HEK293 (cell line): Measurements from ENCODE around the gene SP140L.
"Not testable (repeated sequence)": the region's sequence is repeated elsewhere in the genome, so short reads cannot be mapped to it uniquely, and the experiment has no call there.

Source experiments
- CTCF ChIA-PET: fragments of 350-600 bp; formaldehyde crosslinking; extraction: SDS; loops from one replicate; lab custom pipeline; 2021; ENCODE audit warnings: antibody characterized with exemption; lab: Yijun Ruan, JAX
- POLR2A ChIA-PET: fragments of 300-600 bp; formaldehyde crosslinking; extraction: SDS; loops from one replicate; lab custom pipeline; 2020; ENCODE audit warnings: antibody characterized with exemption, inconsistent platforms; lab: Yijun Ruan, JAX
- H3K27ac ChIP-seq: fragments of 200-500 bp; sonication (Bioruptor generic); 2 replicates; pipeline ENCODE4 v1.5.1; 2014; ENCODE audit warnings: low read depth, low read length, control low read depth, inconsistent platforms; ENCODE audit errors: extremely low read depth
- H3K36me3 ChIP-seq, 2 experiments: fragments of 200-500 bp in 1 of 2; sonication (Bioruptor generic) in 1 of 2; 1 replicate in 1 of 2; 2 replicates in 1 of 2; pipeline ENCODE4 v1.5.1; 2014 to 2017; ENCODE audit warnings: inconsistent platforms in 2 of 2, low read length in 2 of 2; ENCODE audit not compliant: control insufficient read depth in 2 of 2, insufficient read depth in 1 of 2
- H3K4me1 ChIP-seq: fragments of 200-500 bp; sonication (Bioruptor generic); 2 replicates; pipeline ENCODE4 v1.5.1; 2014; ENCODE audit warnings: mild to moderate bottlenecking, low read length, inconsistent platforms; ENCODE audit not compliant: control insufficient read depth, insufficient read depth
- H3K4me3 ChIP-seq: 2 replicates; pipeline ENCODE4 v1.5.1; 2011; ENCODE audit warnings: low read depth, mild to moderate bottlenecking, control low read depth, low read length, moderate library complexity
- H3K9me3 ChIP-seq: fragments of 200-500 bp; sonication (Bioruptor generic); 2 replicates; pipeline ENCODE4 v1.5.1; 2014; ENCODE audit warnings: low read depth, low read length, inconsistent platforms; ENCODE audit not compliant: control insufficient read depth, insufficient read depth
- AEBP2 ChIP-seq: fragments of 450-650 bp; formaldehyde crosslinking; IDR thresholded peaks from 2 replicates; pipeline ENCODE4 v1.5.1; 2016; ENCODE audit warnings: missing biosample characterization, missing genetic modification characterization, borderline replicate concordance
- ELK4 ChIP-seq: IDR thresholded peaks from 2 replicates; pipeline ENCODE4 v1.6.1; 2011; ENCODE audit warnings: mild to moderate bottlenecking, low read depth, low read length, borderline replicate concordance
- GLIS2 ChIP-seq: fragments of 450-650 bp; formaldehyde crosslinking; IDR thresholded peaks from 2 replicates; pipeline ENCODE4 v1.5.1; 2016; ENCODE audit warnings: missing biosample characterization, missing genetic modification characterization
- KLF16 ChIP-seq: fragments of 450-650 bp; formaldehyde crosslinking; IDR thresholded peaks from 2 replicates; pipeline ENCODE4 v1.5.1; 2017; ENCODE audit warnings: missing biosample characterization, missing genetic modification characterization
- MZF1 ChIP-seq: fragments of 450-650 bp; formaldehyde crosslinking; IDR thresholded peaks from 2 replicates; pipeline ENCODE4 v1.5.1; 2017; ENCODE audit warnings: missing biosample characterization, missing genetic modification characterization, borderline replicate concordance
- WT1 ChIP-seq: fragments of 450-650 bp; formaldehyde crosslinking; IDR thresholded peaks from 2 replicates; pipeline ENCODE4 v1.5.1; 2016; ENCODE audit warnings: missing biosample characterization, missing genetic modification characterization
- ZFHX2 ChIP-seq: fragments of 450-650 bp; formaldehyde crosslinking; conservative IDR thresholded peaks from 2 replicates; pipeline ENCODE4 v1.5.1; 2016; ENCODE audit warnings: missing biosample characterization, missing genetic modification characterization
- ZNF114 ChIP-seq: fragments of 450-650 bp; formaldehyde crosslinking; IDR thresholded peaks from 2 replicates; pipeline ENCODE4 v1.5.0; 2017; ENCODE audit warnings: missing biosample characterization, missing genetic modification characterization
- ZNF132 ChIP-seq: fragments of 450-650 bp; formaldehyde crosslinking; IDR thresholded peaks from 2 replicates; pipeline ENCODE4 v1.5.1; 2017; ENCODE audit warnings: missing biosample characterization, missing genetic modification characterization, borderline replicate concordance
- ZNF138 ChIP-seq: fragments of 450-650 bp; formaldehyde crosslinking; IDR thresholded peaks from 2 replicates; pipeline ENCODE4 v1.5.1; 2016; ENCODE audit warnings: missing biosample characterization, missing genetic modification characterization, borderline replicate concordance
- ZNF214 ChIP-seq: fragments of 450-650 bp; formaldehyde crosslinking; IDR thresholded peaks from 2 replicates; pipeline ENCODE4 v1.5.1; 2017; ENCODE audit warnings: missing biosample characterization, mild to moderate bottlenecking, missing genetic modification characterization, borderline replicate concordance
- ZNF221 ChIP-seq: fragments of 450-650 bp; formaldehyde crosslinking; IDR thresholded peaks from 2 replicates; pipeline ENCODE4 v1.5.1; 2017; ENCODE audit warnings: missing biosample characterization, missing genetic modification characterization, borderline replicate concordance
- ZNF292 ChIP-seq: fragments of 450-650 bp; formaldehyde crosslinking; IDR thresholded peaks from 2 replicates; pipeline ENCODE4 v1.5.1; 2016; ENCODE audit warnings: low read depth, missing biosample characterization, missing genetic modification characterization, borderline replicate concordance
- ZNF394 ChIP-seq: fragments of 450-650 bp; formaldehyde crosslinking; IDR thresholded peaks from 2 replicates; pipeline ENCODE4 v1.5.1; 2016; ENCODE audit warnings: missing biosample characterization, missing genetic modification characterization, mild to moderate bottlenecking, moderate library complexity, borderline replicate concordance
- ZNF404 ChIP-seq: fragments of 450-650 bp; formaldehyde crosslinking; IDR thresholded peaks from 2 replicates; pipeline ENCODE4 v1.5.1; 2017; ENCODE audit warnings: missing biosample characterization, missing genetic modification characterization
- ZNF416 ChIP-seq: fragments of 450-650 bp; formaldehyde crosslinking; IDR thresholded peaks from 2 replicates; pipeline ENCODE4 v1.5.1; 2016; ENCODE audit warnings: missing biosample characterization, missing genetic modification characterization
- ZNF426 ChIP-seq: fragments of 450-650 bp; formaldehyde crosslinking; IDR thresholded peaks from 2 replicates; pipeline ENCODE4 v1.5.1; 2017; ENCODE audit warnings: missing biosample characterization, missing genetic modification characterization, mild to moderate bottlenecking, inconsistent platforms, moderate library complexity
- ZNF521 ChIP-seq: fragments of 450-650 bp; formaldehyde crosslinking; IDR thresholded peaks from 2 replicates; pipeline ENCODE4 v1.5.1; 2017; ENCODE audit warnings: missing biosample characterization, mild to moderate bottlenecking, missing genetic modification characterization
- ZNF600 ChIP-seq: fragments of 450-650 bp; formaldehyde crosslinking; IDR thresholded peaks from 2 replicates; pipeline ENCODE4 v1.5.1; 2016; ENCODE audit warnings: missing biosample characterization, missing genetic modification characterization
- ZNF830 ChIP-seq: fragments of 450-650 bp; IDR thresholded peaks from 2 replicates; pipeline ENCODE4 v1.5.0; 2018; ENCODE audit warnings: missing biosample characterization, missing genetic modification characterization, low read depth, mild to moderate bottlenecking, moderate library complexity
- TF ChIP-seq, protein P1 (sequence below): fragments of 450-650 bp; formaldehyde crosslinking; IDR thresholded peaks from 2 replicates; pipeline ENCODE4 v1.5.1; 2016; ENCODE audit warnings: missing biosample characterization, missing genetic modification characterization

SP140L gene

DNA sequence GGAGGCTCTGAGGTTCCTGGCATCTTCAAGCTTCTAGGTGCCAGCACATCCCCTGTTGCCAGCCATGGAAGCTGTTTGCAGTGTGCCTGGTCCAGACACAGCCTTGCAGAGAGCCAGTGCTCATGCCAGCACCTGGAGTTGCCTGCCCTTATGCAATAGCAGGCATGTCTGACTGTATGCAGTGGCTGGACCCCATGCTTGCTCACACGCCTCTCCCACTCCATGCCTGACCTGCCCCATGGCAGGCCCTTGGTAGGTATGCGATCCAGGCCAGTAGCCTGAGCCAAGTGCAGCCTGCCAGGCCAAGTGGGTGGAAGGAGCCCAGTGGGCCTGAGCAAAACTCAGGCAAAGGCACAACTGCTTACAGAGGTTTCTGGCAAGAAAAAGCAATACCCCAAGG lies 19.5 kb upstream of the SP140L start:
- ChIA-PET POLR2A (no interaction called here), CTCF (interaction anchor here (0.6 kb wide), 1 partner anchor 1204 kb away, joined by 3 read pairs; no protein-coding TSS in a partner anchor)
- Histone ChIP-seq H3K9me3 (no peaks in the 10 kb centered on the region), H3K4me1 (no peaks in the 10 kb centered on the region), H3K36me3 (no peaks in the 10 kb centered on the region), H3K27ac (no peak overlapping the region), H3K4me3 (no peak overlapping the region)
- TF ChIP-seq ZFHX2 (tag by site-specific recombination): no peak

DNA sequence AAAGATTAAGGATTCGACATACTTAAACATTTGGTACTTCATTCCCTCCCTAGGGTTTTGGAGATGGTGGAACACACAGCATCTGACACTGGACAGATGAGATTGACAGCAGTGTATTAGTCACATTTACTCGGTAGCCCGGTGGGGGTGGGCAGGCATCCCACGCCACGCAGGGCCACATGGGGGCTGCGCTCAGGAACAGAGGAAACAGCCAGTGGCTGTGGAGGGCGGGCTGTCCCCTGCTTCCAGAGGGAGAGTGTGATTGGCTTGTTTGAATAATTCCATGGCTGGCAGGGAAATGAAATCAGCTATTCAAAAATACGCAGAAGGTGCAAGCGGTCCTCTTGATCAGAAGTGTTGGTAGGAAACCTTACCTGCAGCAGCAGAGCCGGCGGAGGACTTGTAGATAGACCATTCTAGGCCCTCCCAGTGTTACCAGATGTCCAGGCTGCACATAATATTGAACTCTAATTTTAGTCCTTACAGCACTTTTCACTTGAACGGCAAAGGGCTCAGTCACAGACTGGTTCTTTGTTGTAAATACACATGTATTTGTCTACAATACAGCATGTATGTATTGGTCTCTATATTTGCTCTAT lies 18.5 kb upstream of the SP140L start:
- Histone ChIP-seq H3K9me3 (no peaks in the 10 kb centered on the region), H3K36me3 (no peaks in the 10 kb centered on the region), H3K4me3 (no peak overlapping the region), H3K4me1 (no peaks in the 10 kb centered on the region), H3K27ac (no peak overlapping the region)
- CTCF ChIA-PET: no interaction called here
- POLR2A ChIA-PET: no interaction called here
- TF ChIP-seq ZNF292 (tag by site-specific recombination) (no peak), ZNF114 (no peak), GLIS2 (no peak), ZNF394 (tag by site-specific recombination) (no peak), KLF16 (tag by site-specific recombination) (no peak), ZNF600 (tag by site-specific recombination) (no peak), ZNF521 (tag by site-specific recombination) (no peak), AEBP2 (tag by site-specific recombination) (no peak)
- TF ChIP-seq, all 188 proteins: peak for 0

DNA sequence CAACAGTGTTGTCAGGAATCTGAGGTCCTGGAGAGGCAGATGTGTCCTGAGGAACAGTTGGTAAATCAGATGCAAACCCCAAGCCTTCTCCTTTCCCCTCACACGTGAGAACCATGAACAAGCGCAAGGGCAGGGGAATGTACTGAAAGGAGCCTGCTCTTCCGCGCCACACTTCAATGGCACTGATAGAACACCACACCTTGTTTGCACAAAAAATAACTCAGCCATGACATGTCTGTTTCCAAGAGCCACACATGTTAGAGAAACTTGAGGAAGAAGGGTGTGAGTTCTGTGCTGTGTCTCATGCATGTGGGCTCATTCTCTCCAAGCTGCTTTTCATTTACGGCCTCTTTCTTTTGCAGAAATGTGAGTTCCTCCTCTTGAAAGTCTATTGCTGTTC lies 16.2 kb upstream of the SP140L start:
- H3K4me1 ChIP-seq, CTCF ChIA-PET, H3K4me3 ChIP-seq, H3K36me3 ChIP-seq, H3K27ac ChIP-seq, POLR2A ChIA-PET, H3K9me3 ChIP-seq: not testable (repeated sequence)

- CTCF ChIA-PET: interaction anchor here (0.6 kb wide), 1 partner anchor 531 kb away, joined by 3 read pairs; no protein-coding TSS in a partner anchor
- H3K4me3 ChIP-seq, POLR2A ChIA-PET, H3K36me3 ChIP-seq, H3K27ac ChIP-seq, H3K4me1 ChIP-seq, H3K9me3 ChIP-seq: not testable (repeated sequence)
Measured at GRCh38 chr2:230311634-230312033, 15.4 kb upstream of the SP140L start.

DNA sequence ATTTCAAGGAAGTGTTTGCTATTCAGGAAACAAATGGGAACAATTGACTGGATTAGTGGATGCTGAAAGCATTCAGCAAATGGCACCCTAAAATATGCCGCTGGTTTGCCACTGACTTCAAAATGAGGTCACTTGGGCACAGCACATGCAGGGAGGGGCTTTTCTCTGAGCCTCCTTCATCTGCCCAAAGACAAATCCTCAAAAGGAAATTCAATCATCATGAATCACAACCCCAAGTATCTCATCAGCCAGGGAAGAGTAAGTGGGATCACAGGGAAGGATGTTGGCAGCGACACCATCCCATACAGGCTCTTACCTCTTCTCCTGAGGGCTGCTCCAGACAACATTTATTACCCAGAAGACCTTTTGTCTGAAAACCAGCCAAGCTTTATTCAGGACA lies 14.4 kb upstream of the SP140L start:
- Histone ChIP-seq H3K4me3 (no peak overlapping the region), H3K9me3 (no peaks in the 10 kb centered on the region), H3K36me3 (no peaks in the 10 kb centered on the region), H3K4me1 (no peaks in the 10 kb centered on the region), H3K27ac (no peak overlapping the region)
- ChIA-PET POLR2A (no interaction called here), CTCF (no interaction called here)
- TF ChIP-seq ZNF138 (tag by site-specific recombination): no peak
- no peak for TF ChIP-seq ZNF132
- TF ChIP-seq ZNF221 (tag by site-specific recombination): no peak
- no peak for TF ChIP-seq ZNF416 (tag by site-specific recombination)
- no peak for TF ChIP-seq ELK4
- no peak for TF ChIP-seq ZNF830
- no peak for TF ChIP-seq MZF1 (tag by site-specific recombination)
- no peak for TF ChIP-seq ZNF214 (tag by site-specific recombination)
- no peak for TF ChIP-seq ZNF426 (tag by site-specific recombination)
- TF ChIP-seq WT1 (tag by site-specific recombination): no peak
- no peak for TF ChIP-seq ZNF404 (tag by site-specific recombination)
- TF ChIP-seq, protein P1, sequence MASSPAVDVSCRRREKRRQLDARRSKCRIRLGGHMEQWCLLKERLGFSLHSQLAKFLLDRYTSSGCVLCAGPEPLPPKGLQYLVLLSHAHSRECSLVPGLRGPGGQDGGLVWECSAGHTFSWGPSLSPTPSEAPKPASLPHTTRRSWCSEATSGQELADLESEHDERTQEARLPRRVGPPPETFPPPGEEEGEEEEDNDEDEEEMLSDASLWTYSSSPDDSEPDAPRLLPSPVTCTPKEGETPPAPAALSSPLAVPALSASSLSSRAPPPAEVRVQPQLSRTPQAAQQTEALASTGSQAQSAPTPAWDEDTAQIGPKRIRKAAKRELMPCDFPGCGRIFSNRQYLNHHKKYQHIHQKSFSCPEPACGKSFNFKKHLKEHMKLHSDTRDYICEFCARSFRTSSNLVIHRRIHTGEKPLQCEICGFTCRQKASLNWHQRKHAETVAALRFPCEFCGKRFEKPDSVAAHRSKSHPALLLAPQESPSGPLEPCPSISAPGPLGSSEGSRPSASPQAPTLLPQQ: no peak
